GM21423 (cell line): ENCODE measurements around the gene EIF3CL.
"Not testable (repeated sequence)": the region's sequence is repeated elsewhere in the genome, so short reads cannot be mapped to it uniquely, and the experiment has no call there.

ENCODE experiments used
- ATAC-seq: cut with Tn5 transposase; IDR thresholded peaks from one replicate; pipeline ENCODE4 v1.9.1; 2021; ENCODE audit warnings: mild to moderate bottlenecking, moderate library complexity; ENCODE audit not compliant: unreplicated experiment

Gene EIF3CL

GRCh38 chr16:28363408-28363807 is 40.2 kb downstream of the EIF3CL start, which contains the start of gene NPIPB6:
Gene NPIPB6, minus strand, starts transcription at chr16:28363508. Its CDS starts 686 bp downstream, at chr16:28362822.
- not testable (repeated sequence) for ATAC-seq

- ATAC-seq, result not testable (repeated sequence)
Observed at GRCh38 chr16:28362600-28362999, 41.0 kb downstream of the EIF3CL start.

GRCh38 chr16:28338230-28338629 is 65.4 kb downstream of the EIF3CL start:
- ATAC-seq, result not testable (repeated sequence)

GRCh38 chr16:28336940-28337710 is 66.5 kb downstream of the EIF3CL start:
- not testable (repeated sequence) for ATAC-seq

GRCh38 chr16:28335678-28336077 is 68.0 kb downstream of the EIF3CL start:
- ATAC-seq, result not testable (repeated sequence)

- ATAC-seq, result not testable (repeated sequence)
Observed at GRCh38 chr16:28332632-28333031, 71.0 kb downstream of the EIF3CL start.

GRCh38 chr16:28330981-28331380 is 72.7 kb downstream of the EIF3CL start:
- not testable (repeated sequence) for ATAC-seq

GRCh38 chr16:28330232-28330631 is 73.4 kb downstream of the EIF3CL start:
- ATAC-seq, result not testable (repeated sequence)
